G401 (cell line): Measurements from ENCODE around the gene FOXP1. TPM values are rescaled to one million over a fixed set of nuclear protein-coding genes. Genes with fewer than 3 reads are reported as not detected.
A peak's percentile ranks its signal among the peaks of the same experiment; 100 is the strongest.

ENCODE experiments used
- DNase-seq: peaks from one replicate; pipeline ENCODE4 v3.0.0-alpha.2; 2015; ENCODE audit warnings: low spot score
- in situ Hi-C: cut with HindIII; loops from 2 replicates; pipeline ENCODE4 v1.10.0; 2016; ENCODE audit warnings: low sequenced_read_pairs, mixed read lengths
- total RNA-seq: library from RNA; depleted of rRNA; stranded (reverse); fragments of >200 nt; shearing (Covaris generic); gene quantifications from 2 replicates; pipeline ENCODE4 v1.2.3, GENCODE V29; 2014

FOXP1 gene
- total RNA-seq, 1 experiment from 2014 or later, result 9.7 TPM

GRCh38 chr3:71468311-71469137 lies 115.0 kb downstream of the FOXP1 start:
- in situ Hi-C loops, result no loop called here
- no peak for DNase-seq

- DNase-seq, result no peak
- in situ Hi-C loops, result no loop called here
Measured at GRCh38 chr3:71466483-71466882, 117.0 kb downstream of the FOXP1 start.

GRCh38 chr3:71465371-71466036 lies 118.0 kb downstream of the FOXP1 start:
- DNase-seq, result no peak
- in situ Hi-C loops, result no loop called here

GRCh38 chr3:71464613-71465012 lies 118.9 kb downstream of the FOXP1 start:
- no peak for DNase-seq
- in situ Hi-C loops, result no loop called here

GRCh38 chr3:71463617-71464016 lies 119.9 kb downstream of the FOXP1 start:
- in situ Hi-C loops, result no loop called here
- no peak for DNase-seq

- no peak for DNase-seq
- in situ Hi-C loops, result no loop called here
Measured at GRCh38 chr3:71462586-71462985, 120.9 kb downstream of the FOXP1 start.

GRCh38 chr3:71461749-71462483 lies 121.6 kb downstream of the FOXP1 start:
- no peak for DNase-seq
- in situ Hi-C loops, result no loop called here

GRCh38 chr3:71461114-71461513 lies 122.4 kb downstream of the FOXP1 start:
- in situ Hi-C loops, result no loop called here

GRCh38 chr3:71458895-71459294 lies 124.6 kb downstream of the FOXP1 start:
- DNase-seq, result no peak
- in situ Hi-C loops, result no loop called here

More at GRCh38 chr3:71461114-71461513, 122.4 kb downstream of the FOXP1 start:
- DNase-seq, result no peak

GRCh38 chr3:71456826-71457225 lies 126.7 kb downstream of the FOXP1 start:
- in situ Hi-C loops, result no loop called here

GRCh38 chr3:71456156-71456555 lies 127.4 kb downstream of the FOXP1 start:
- in situ Hi-C loops, result no loop called here
- no peak for DNase-seq

More at GRCh38 chr3:71456826-71457225, 126.7 kb downstream of the FOXP1 start:
- DNase-seq, result no peak

GRCh38 chr3:71454512-71455403 lies 128.8 kb downstream of the FOXP1 start:
- in situ Hi-C loops, result no loop called here
- no peak for DNase-seq

- DNase-seq, result no peak
- in situ Hi-C loops, result no loop called here
Measured at GRCh38 chr3:71453822-71454511, 129.6 kb downstream of the FOXP1 start.

GRCh38 chr3:71453319-71453718 lies 130.2 kb downstream of the FOXP1 start:
- DNase-seq, result no peak
- in situ Hi-C loops, result no loop called here

GRCh38 chr3:71451812-71452211 lies 131.7 kb downstream of the FOXP1 start:
- in situ Hi-C loops, result no loop called here
- DNase-seq, result no peak

GRCh38 chr3:71451060-71451459 lies 132.5 kb downstream of the FOXP1 start:
- DNase-seq, result no peak
- in situ Hi-C loops, result no loop called here

- in situ Hi-C loops, result no loop called here
- DNase-seq, result no peak
Measured at GRCh38 chr3:71450162-71450561, 133.4 kb downstream of the FOXP1 start.

GRCh38 chr3:71447803-71448202 lies 135.7 kb downstream of the FOXP1 start:
- in situ Hi-C loops, result no loop called here
- peak; percentile 19 for DNase-seq
